ENCODE measurements around the gene GP5.

The GP5 gene, protein sequence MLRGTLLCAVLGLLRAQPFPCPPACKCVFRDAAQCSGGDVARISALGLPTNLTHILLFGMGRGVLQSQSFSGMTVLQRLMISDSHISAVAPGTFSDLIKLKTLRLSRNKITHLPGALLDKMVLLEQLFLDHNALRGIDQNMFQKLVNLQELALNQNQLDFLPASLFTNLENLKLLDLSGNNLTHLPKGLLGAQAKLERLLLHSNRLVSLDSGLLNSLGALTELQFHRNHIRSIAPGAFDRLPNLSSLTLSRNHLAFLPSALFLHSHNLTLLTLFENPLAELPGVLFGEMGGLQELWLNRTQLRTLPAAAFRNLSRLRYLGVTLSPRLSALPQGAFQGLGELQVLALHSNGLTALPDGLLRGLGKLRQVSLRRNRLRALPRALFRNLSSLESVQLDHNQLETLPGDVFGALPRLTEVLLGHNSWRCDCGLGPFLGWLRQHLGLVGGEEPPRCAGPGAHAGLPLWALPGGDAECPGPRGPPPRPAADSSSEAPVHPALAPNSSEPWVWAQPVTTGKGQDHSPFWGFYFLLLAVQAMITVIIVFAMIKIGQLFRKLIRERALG

DNA sequence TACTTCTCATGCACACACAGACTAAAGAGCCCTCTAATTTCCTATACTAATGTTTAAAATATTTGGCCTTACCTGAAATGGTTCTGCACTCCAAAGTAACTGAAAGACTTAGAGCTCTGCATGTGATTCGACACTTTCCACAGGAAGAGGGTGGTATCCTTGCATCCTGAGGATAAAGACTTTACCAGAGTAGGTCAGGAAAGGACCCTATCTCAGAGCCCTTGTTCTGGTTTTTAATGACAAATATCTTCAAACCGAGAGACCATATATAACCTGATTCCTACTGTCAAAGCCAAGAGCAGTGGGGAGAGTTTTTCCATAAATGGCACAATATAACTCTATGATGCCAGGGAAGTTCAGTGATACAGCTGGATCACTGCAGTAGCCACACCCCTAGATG, at the start of gene GP5:
Gene GP5 (minus strand): TSS at position 101 of the 400 bp plus-strand sequence. CDS start 984 bp downstream, outside the sequence.
- DNase-seq, result no peak

DNA sequence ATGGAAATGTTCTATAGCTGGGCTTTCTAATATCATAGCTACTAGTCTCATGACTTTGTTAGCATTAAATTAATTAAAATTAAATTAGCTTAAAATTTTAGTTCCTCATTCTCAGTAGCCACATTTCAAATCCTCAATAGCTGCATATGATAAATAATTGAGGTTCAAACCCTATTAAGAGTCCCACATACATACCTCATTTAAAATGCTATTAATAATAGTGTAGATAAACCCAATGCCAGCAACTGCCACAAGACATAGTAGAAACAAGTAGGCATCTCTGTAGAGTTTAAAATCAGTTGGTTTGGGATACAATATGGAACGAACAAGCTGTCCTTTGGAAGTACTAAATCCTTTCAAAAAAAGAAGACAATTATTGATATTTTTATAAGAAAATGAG, 48.6 kb upstream of the GP5 start:
- DNase-seq, result no peak

DNA sequence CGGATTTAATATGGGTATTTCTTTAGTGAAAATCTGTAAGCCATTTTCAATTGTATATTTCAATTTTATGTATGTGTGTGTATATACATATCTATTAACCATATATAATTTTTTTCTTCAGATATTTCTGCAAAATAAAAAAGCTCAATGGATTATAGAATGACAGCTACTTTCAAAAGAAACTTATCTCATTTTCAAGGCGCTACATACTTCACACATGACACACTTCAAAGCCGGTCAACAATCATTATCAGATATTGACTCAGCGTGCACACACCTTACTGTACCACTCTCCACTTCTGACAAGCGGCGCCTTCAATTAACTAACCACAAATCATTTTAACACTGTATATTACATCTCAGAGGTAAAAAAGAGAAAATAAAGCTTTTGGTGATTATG, 48.1 kb upstream of the GP5 start:
- peak; percentile 7 for DNase-seq

DNA sequence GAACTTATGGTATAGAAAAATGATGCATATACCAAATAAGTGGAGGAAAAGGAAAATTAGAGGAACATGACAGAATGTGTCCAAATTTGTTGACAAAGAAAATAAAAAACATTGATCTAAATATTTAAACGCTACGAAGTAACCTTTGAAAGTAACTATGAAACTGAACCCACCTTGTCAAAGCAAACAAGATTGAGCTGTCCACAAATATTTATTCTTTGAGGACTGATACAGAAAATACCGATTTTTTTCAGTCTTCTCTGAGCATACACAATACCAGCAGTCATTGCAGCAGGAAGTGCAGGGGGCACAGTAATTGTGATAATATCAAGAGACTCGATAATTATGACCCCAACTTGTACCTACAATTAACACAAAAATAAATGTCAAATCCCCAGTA, 47.7 kb upstream of the GP5 start:
- DNase-seq, result no peak

DNA sequence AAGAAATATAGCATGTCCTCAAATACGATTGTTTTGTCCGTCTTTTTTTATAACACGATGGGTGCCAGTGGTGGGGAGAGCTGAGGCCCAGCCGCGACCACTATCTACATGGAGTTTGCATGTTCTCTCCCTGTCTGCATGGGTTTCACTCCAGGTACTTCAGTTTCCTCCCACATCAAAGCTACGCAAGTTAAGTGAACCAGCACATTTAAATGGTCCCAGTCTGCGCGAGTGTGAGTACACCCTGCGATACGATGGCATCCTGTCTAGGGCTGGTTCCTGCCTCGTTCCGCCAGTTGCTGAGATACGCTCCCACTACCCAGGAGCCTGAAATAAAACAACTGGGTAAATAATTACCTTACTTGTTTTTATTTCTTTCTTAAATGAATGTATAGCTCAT, 47.1 kb upstream of the GP5 start:
- DNase-seq, result no peak

DNA sequence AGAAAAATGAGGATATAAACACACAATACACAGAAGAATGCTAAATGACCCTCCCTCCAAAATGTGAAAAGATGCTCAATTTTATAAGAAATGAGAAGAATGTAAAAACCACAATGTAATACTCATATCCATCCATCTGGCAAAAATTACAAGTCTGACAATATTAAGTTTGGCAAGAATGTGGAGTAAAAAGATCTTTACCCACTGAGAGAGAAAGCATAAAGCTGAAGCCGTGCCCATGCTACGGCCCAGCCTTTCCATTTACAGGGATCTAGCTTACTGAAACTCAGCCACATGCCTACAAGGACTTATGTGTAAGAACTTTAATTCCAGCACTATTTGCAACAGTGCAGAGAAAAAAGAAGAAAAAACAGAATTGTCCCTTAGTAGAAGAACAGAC, 44.8 kb upstream of the GP5 start:
- DNase-seq, result no peak

DNA sequence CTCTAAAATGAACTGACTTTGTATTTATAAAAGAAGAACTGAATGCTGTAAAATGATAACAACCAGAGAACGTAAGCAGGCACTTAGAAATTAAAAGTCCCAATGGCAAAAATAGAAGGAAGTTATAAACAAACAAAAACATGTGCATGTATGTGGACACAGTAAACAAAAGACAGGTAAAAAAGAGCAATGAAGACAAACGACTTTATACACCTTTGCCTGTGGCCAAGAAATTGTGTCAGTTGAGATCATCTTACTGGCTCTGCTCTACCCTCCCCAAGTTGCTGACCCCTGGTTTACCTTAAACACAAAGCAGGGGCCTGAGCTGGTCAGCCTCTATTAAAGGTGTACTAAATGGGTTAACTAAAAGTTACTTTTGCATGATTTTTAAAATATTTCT, 41.7 kb upstream of the GP5 start:
- no peak for DNase-seq

DNA sequence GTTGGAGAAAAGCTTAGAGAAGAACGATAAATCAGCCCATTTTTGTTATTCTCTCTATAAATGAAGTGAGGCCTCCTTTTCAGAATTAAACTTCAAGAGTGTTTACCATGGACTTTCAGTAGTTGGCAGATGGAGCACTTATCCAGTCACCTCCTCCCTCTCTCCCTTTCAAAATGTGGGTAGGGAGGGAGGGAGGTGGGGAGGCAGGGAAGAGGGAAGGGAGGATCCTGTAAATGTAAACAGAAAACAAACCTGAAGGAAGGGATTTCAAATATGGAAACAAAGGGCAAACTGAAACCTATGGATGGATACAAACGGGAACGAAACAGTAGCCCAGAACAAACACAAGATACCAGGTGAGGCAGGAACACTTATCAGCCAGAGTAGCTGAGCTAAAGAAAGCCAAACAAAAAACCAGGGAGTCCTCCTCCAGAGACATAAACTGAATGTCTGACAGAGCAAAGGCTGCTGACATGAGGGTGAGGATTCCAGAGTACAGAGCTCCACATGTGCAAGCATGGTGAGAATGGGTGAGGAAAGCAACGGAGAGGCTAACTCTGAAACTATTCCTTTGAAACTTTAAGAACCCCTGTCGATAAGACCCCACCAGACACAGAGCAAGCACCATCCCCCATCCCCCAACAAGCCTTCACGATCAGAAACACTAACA, 41.0 kb upstream of the GP5 start:
- no peak for DNase-seq

DNA sequence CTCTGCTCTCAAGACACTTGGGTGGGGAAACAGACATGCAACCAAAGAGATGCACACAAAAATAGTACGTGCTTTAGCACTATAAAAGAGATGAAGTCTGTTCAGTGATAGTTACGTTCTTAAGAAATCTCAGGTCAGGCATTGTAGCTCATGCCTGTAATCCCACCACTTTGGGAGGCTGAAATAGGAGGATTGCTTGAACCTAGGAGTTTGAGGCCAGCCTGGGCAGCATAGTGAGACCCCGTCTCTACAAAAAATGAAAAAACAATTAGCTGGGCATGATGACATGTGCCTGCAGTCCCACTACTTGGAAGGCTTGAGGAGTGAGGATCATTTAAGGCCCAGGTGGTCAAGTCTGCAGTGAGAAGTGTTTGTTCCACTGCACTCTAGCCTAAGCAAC, 35.4 kb upstream of the GP5 start:
- DNase-seq, result no peak

DNA sequence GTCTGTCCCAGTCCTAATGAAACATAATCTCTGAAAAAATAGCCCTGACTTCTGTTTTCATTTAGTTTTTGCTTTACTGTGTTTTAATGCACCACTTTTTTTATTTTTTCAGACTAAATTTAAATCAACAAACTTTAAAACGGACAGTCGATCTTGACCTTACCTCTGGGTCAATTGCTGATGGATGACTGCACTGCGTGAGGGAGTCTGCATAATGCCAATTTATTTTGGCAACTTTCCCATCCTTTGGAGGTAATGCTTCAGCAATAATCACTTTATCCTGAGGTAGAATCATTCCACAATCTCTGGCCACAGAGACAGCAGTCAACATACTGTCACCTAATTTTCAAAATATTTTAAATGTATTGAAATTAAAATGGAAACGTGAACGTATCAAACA, 32.5 kb upstream of the GP5 start:
- DNase-seq, result no peak

DNA sequence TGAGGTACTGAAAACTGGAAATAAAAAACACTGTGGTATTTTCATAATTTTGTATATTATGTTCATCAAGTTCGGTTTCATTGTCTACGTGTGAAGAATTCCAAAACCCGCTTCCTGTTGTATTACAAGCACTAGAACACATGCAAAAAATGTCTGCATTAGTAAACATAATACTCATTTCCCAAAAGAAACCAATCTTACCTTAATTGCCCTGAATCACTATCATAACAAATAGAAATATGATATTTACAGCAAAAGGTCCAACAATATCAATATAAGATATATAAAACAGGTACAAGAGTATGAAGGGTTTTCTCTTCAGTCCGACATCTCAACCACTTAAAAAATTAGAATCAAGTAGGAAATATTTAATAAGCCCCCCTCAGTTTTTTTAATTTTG, 26.3 kb upstream of the GP5 start:
- DNase-seq, result no peak

DNA sequence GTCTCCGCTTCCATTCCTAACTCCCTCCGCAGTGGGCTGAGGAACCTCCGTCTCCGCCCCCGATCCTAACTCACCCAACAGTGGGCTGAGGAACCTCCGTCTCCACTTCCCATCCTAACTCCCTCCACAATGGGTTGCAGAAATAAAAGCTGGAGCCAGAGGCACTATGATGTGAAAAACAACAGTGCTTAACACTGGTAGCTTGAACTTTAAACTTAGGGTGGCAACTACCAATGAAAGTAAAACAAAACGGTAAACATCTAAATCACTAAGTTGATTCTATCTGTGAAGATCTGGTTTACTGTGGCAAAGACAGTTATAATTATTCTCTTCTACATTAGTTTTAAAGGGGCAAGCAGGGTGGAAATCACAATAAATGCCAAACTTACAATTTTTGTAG, 25.9 kb upstream of the GP5 start:
- no peak for DNase-seq

DNA sequence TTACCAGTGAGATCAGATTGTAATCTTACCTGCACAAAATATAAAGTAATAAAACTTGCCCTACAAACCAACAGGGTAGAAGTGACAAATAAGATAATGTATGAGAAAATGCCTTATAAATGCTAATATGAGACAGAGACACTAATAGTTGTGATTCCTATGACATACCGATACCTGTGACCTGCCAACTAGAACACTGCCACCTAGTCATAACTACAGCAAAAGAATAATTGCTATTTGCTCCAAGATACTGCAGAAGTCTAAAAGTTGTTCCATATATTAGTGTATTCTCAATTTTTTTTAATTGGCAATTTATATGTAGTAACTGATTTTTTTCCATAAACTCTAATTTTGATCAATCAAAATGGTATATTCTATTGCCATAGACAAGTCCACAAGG, 25.3 kb upstream of the GP5 start:
- no peak for DNase-seq

DNA sequence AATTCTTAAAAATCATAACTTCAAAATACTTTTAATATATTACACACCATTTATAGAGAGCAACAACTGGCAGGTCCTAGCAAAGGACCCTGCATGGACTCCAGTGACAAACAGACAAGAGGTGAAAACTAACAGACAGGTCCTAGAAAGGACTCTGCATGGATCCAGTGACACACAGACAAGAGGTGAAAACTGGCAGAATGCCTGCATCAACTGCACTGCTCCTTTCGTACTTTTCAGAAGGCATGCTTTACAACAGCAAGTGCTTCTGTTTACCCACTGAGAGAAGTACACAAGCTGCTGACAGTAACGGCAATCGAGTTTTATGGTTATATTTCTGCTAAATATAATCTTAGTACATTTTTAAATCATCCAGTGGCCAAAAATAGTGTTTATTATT, 24.3 kb upstream of the GP5 start:
- no peak for DNase-seq

DNA sequence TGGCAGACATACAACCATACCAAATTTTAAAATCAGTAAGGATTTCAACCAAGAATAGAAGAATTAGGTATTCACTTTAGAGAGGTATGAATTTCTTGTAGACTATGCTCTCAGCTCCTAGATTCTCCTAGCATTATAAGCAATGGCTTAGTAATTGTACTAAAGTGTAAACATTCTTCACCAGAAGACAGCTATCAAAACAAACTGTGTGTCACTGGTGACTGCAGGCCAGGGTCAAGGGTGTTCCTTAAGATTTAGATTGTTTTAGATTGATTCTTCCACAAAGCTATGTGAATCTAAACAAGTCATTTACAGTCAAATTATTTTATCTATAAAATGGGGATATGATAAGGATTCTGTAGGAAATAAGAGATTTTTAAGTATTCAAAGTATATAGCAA, 23.1 kb upstream of the GP5 start:
- no peak for DNase-seq

DNA sequence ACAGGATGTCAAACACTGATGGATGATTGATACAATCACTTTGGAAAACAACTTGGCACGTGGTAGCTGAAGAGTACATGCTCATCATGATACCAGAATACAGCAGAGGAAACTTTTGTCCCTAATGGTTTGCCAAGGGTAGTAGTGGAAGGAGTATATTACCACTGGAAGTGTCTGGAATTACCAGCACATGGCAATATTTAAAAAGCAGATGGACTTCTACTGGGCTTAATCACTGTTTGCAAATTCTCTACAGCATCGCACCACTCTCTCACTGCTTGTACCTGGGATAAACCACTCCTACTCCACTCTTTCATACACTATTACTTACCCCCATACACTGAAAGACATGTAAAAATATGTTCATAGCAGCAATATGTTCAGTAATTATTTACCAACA, 19.6 kb upstream of the GP5 start:
- DNase-seq, result no peak

DNA sequence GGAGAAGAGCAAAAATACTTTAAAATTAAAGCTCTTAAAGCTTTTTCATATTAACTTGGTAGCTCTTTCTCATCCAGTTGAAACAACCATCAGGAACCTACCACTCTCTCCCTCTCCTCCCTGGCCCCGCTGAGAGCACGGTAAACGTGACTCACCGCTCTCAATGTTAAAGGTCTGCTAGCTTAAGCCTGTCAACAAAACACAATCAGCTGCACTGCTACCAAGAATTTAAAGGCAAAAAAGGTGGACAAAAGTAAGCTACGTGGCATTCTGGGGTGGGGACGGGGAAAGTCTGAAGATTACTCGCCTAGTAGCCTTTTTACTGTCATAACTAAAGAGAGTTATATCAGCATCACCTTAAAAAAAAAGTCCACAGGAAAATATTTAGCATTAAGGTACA, 8.4 kb upstream of the GP5 start:
- DNase-seq, result no peak

DNA sequence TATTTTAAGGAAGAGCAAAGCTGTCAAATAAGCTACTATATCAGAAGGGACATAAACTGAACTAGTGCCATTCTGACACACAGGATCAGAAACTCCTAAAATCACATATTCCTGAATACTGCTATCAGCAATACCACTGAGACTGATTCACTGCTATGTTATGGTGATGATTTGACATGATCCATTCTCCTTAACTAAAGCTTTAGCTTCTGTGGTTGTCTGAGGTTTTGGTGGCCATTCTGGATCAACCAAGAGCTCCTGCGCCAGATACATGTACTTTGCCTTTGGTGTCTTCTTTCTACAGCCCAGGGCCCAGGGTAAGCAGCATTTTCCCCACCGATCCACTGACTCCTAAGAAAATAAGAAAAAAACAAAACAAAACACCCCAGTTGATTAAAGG, 6.7 kb upstream of the GP5 start:
- DNase-seq, result no peak

DNA sequence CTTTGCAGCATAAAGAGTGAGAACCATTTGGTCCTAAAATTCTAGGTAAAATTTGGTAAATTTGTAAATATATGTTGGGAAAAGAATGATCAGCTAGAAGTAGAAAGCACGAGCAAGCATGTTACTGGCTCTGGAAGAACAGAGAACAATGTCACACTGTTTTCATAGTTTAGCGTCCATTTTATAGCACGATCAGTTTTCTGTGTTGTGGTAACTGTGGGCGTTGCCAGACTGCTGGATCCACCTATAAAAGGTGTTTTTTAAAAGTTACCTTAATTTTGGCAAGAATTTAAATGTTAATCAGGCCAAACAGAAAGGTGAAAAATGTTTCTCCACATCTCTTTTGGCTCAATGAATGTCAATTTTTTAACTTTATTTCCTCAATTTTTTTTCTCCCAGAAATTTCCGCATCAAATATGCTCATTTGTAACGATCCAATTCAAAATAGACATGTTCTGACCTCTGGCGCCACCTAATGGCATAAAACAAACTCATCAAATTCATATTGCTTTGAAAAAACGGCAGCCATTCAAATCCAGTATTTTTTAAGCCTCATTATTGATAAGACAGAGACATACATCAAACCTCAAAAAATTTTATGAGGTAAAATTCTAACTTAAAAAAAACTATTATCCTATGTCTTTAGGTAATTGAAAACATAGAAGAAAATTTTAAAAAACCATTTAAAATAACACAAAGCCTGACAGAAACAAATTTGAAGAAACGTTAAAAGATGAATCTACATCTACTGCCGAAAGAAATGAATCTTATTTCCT, 5.5 kb upstream of the GP5 start:
- DNase-seq, result no peak

DNA sequence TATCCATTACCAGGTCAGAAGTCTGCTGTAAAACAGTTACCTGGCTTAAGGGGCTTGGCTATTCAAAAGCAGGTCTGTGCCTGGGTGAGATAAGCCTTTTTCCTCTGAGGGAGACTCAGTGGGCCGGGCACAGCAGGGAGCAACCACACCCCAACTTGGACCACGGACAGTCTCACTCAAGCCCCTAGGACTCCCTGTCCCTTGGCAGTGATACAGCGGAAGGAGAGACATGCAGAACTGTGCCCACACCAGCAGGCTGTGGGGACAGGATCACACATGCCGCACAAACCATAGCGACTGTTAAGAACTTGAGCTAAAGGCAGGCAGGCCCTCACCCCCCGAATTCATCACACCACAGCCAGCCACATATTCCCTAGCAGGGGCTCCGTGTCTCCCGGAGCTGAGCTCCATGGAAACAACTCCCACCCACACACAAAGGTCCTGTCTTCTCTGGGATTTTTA, 2.8 kb upstream of the GP5 start:
- no peak for DNase-seq

DNA sequence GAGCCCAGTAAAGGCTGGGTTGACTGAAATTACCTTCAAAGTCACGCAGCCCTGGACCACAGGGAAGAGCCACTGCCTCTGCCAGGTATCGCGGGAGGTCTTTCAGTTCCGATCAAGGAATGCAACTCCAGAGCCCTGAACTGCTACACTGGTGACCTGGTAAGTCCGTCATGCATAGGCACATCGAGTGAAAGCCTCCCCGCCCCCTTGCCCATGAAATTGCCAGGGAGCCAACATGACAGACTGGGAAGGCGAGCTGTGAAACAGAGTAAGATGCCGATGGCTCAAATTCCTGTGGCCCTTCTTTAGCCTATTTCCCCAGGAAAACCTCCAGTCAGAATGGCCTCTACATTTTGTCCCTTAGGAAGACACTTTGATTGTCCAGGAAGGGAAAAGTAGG, 2.3 kb upstream of the GP5 start:
- no peak for DNase-seq

DNA sequence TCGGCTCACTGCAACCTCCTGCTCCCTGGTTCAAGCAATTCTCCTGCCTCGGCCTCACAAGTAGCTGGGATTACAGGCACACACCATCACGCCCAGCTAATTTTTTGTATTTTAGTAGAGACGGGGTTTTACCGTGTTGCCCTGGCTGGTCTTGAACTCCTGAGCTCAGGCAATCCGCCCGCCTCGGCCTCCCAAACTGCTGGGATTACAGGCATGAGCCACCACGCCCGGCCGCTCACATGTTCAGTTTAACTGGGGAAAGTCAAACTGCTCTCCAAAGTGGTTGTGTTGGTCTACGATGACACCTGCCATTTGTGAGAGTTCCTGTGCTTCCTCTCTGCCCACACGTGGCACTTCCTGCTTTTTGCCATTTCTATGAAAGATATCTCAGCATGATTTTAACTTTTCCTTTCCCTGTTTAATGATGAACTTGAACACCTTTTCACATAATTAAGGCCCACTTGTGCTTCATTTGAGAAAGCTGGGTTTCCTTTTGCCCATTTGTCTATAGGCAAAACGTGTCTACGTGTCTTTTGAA, 877 bp upstream of the GP5 start:
- DNase-seq, result no peak

DNA sequence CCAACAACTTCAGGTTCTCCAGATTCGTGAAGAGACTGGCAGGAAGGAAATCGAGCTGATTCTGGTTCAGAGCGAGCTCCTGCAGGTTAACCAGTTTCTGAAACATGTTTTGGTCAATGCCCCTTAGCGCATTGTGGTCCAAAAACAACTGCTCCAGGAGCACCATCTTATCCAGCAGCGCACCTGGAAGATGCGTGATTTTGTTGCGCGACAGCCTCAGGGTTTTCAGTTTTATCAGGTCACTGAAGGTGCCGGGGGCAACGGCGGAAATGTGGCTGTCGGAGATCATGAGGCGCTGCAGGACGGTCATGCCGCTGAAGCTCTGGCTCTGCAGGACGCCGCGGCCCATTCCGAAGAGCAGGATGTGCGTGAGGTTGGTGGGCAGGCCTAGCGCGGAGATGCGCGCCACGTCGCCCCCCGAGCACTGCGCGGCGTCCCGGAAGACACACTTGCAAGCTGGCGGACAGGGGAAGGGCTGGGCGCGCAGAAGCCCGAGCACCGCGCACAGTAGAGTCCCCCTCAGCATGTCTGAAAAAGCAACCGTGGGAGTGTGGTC, 1.2 kb downstream of the GP5 start:
- peak; percentile 19 for DNase-seq
